Measurements from ENCODE around the gene SLC44A4.

SLC44A4 gene

GRCh38 chr6:31922942-31923341, 44.1 kb upstream of the SLC44A4 start:
- TF ChIP-seq REST (IDR thresholded peaks at IDR 0.05; ENCODE audit: insufficient read depth in 1 of 2, low read depth in 2 of 2, low read length in 2 of 2) (no peak), POLR2AphosphoS5 (IDR thresholded peaks at IDR 0.05; ENCODE audit: low read depth, low read length) (no peak), TAF1 (IDR thresholded peaks at IDR 0.05; ENCODE audit: borderline replicate concordance, insufficient read depth, low read length) (no peak), SIN3A (IDR thresholded peaks at IDR 0.05; ENCODE audit: borderline replicate concordance, insufficient read depth, low read length) (no peak), FOXP2 (optimal IDR thresholded peaks at IDR 0.05; ENCODE audit: borderline replicate concordance, extremely low read depth, extremely low read length, insufficient read depth) (no peak)

GRCh38 chr6:31920811-31921210, 42.0 kb upstream of the SLC44A4 start:
- TF ChIP-seq POLR2AphosphoS5 (IDR thresholded peaks at IDR 0.05; ENCODE audit: low read depth, low read length), result no peak
- TF ChIP-seq TAF1 (IDR thresholded peaks at IDR 0.05; ENCODE audit: borderline replicate concordance, insufficient read depth, low read length), result no peak
- no peak for TF ChIP-seq SIN3A (IDR thresholded peaks at IDR 0.05; ENCODE audit: borderline replicate concordance, insufficient read depth, low read length)
- no peak for TF ChIP-seq REST (IDR thresholded peaks at IDR 0.05; ENCODE audit: insufficient read depth in 1 of 2, low read depth in 2 of 2, low read length in 2 of 2)
- no peak for TF ChIP-seq FOXP2 (optimal IDR thresholded peaks at IDR 0.05; ENCODE audit: borderline replicate concordance, extremely low read depth, extremely low read length, insufficient read depth)

GRCh38 chr6:31919624-31920303, 41.0 kb upstream of the SLC44A4 start:
- no peak for TF ChIP-seq TAF1 (IDR thresholded peaks at IDR 0.05; ENCODE audit: borderline replicate concordance, insufficient read depth, low read length)

- TF ChIP-seq POLR2AphosphoS5 (IDR thresholded peaks at IDR 0.05; ENCODE audit: low read depth, low read length) (no peak), REST (IDR thresholded peaks at IDR 0.05; ENCODE audit: insufficient read depth in 1 of 2, low read depth in 2 of 2, low read length in 2 of 2) (no peak), TAF1 (IDR thresholded peaks at IDR 0.05; ENCODE audit: borderline replicate concordance, insufficient read depth, low read length) (no peak)
These were observed 39.4 kb upstream of the SLC44A4 start for GRCh38 chr6:31918069-31918720.

GRCh38 chr6:31915756-31916155, 37.0 kb upstream of the SLC44A4 start:
- TF ChIP-seq REST (IDR thresholded peaks at IDR 0.05; ENCODE audit: insufficient read depth in 1 of 2, low read depth in 2 of 2, low read length in 2 of 2), result no peak
- no peak for TF ChIP-seq SIN3A (IDR thresholded peaks at IDR 0.05; ENCODE audit: borderline replicate concordance, insufficient read depth, low read length)
- TF ChIP-seq POLR2AphosphoS5 (IDR thresholded peaks at IDR 0.05; ENCODE audit: low read depth, low read length), result no peak
- no peak for TF ChIP-seq TAF1 (IDR thresholded peaks at IDR 0.05; ENCODE audit: borderline replicate concordance, insufficient read depth, low read length)
- no peak for TF ChIP-seq FOXP2 (optimal IDR thresholded peaks at IDR 0.05; ENCODE audit: borderline replicate concordance, extremely low read depth, extremely low read length, insufficient read depth)

Data from PFSK-1 (cell line).